Ovary (tissue), 3 donors: Measurements from ENCODE around the gene ACTN1.

Experiments used
- CTCF ChIP-seq, 3 donors: fragments of 450-650 bp in 2 of 3; fragments of 200-600 bp in 1 of 3; IDR thresholded peaks; one replicate each; pipeline versions ENCODE4 v1.5.1 to v1.8.0; 2016 to 2022; ENCODE audit warnings: antibody characterized with exemption in 3 of 3, mild to moderate bottlenecking in 1 of 3
- POLR2A ChIP-seq: fragments of 450-650 bp; IDR thresholded peaks from one replicate; pipeline ENCODE4 v1.6.1; 2017; ENCODE audit warnings: antibody characterized with exemption, mild to moderate bottlenecking, moderate library complexity
- donor health status: DM: no; HTN: no; CAD: no.

- TF ChIP-seq CTCF (IDR thresholded peaks at IDR 0.05) (no peak), POLR2A (no peak)
Measured at GRCh38 chr14:68972507-68973218, 6.4 kb downstream of the ACTN1 start.
